Right lobe of liver (tissue), 6 donors: ENCODE measurements around the gene UBA3. TPM values are rescaled to one million over a fixed set of nuclear protein-coding genes. Genes with fewer than 3 reads are reported as not detected.

Experiments used
- ATAC-seq, 4 donors: fragments of 200-7000 bp; cut with Tn5 transposase; one replicate each; pipeline ENCODE4 v1.9.1; 2020; ENCODE audit warnings: mild to moderate bottlenecking in 4 of 4, moderate library complexity in 4 of 4
- DNase-seq, 3 donors: peaks; one replicate each; pipeline ENCODE4 v3.0.0-alpha.2; 2020
- H3K27ac ChIP-seq, 3 donors: fragments of 200-600 bp; one replicate each; pipeline ENCODE4 v1.8.0; 2022
- H3K27me3 ChIP-seq, 2 donors: fragments of 200-600 bp; one replicate each; pipeline ENCODE4 v1.8.0; 2022
- H3K36me3 ChIP-seq, 4 donors: fragments of 200-600 bp; sonication (generic) in 1 of 4; one replicate each; pipeline versions ENCODE4 v1.5.1 to v1.8.0; 2017 to 2022; ENCODE audit warnings: control low read depth in 1 of 4
- H3K4me1 ChIP-seq, 4 donors: fragments of 200-600 bp; sonication (generic) in 1 of 4; one replicate each; pipeline versions ENCODE4 v1.5.1 to v1.8.0; 2017 to 2022; ENCODE audit warnings: control low read depth in 1 of 4
- H3K4me3 ChIP-seq, 3 donors: fragments of 200-600 bp; one replicate each; pipeline ENCODE4 v1.8.0; 2022
- H3K9me3 ChIP-seq, 4 donors: fragments of 200-600 bp; sonication (generic) in 1 of 4; one replicate each; pipeline versions ENCODE4 v1.5.1 to v1.8.0; 2017 to 2022; ENCODE audit warnings: control low read depth in 1 of 4
- POLR2A ChIP-seq: fragments of 450-650 bp; IDR thresholded peaks from one replicate; pipeline ENCODE4 v1.6.1; 2017; ENCODE audit warnings: antibody characterized with exemption, mild to moderate bottlenecking
- WGBS: methylation state at CpG from one replicate; pipeline ENCODE4 v1.1.6; 2018; ENCODE audit warnings: low coverage, low lambda C conversion rate; ENCODE audit not compliant: insufficient coverage; ENCODE audit errors: missing lambda C conversion rate; 5-methylcytosine and 5-hydroxymethylcytosine counted together
- intact Hi-C, 2 donors: fragments of 100-400 bp; cut with DNase I; formaldehyde crosslinking; loops; one replicate each; pipeline versions ENCODE4 v1.11.2 to v1.14.1; 2022
- total RNA-seq, 6 experiments: library from RNA; depleted of rRNA in 2 of 6; stranded (reverse); fragments of >200 nt in 2 of 6; fragmentation: NEBNext Ultra II Directional in 3 of 6; extraction: Animal tissue kit (Norgen Biotek cat#: 25700) in 3 of 6; gene quantifications; one replicate each; pipeline versions ENCODE4 v1.1.0 to v1.2.4, GENCODE V29; 2016 to 2023
- TF ChIP-seq, protein P1 (sequence below), 4 donors: fragments of 200-600 bp in 3 of 4; fragments of 450-650 bp in 1 of 4; IDR thresholded peaks; one replicate each; pipeline versions ENCODE4 v1.5.1 to v1.8.0; 2016 to 2022; ENCODE audit warnings: antibody characterized with exemption in 4 of 4, mild to moderate bottlenecking in 2 of 4
- donor health status: DM: no; HTN: yes; CAD: no.
- donor health status: DM: no; HTN: no; CAD: no.
- donor health status: DM: no; HTN: no; CAD: no.
- donor health status: DM: no; HTN: yes; CAD: no.
- donor health status: DM: no; HTN: yes; CAD: no.

UBA3 gene
- total RNA-seq, 6 experiments from 2014 or later = 17.2 to 27.3 (median 20.3) TPM

DNA sequence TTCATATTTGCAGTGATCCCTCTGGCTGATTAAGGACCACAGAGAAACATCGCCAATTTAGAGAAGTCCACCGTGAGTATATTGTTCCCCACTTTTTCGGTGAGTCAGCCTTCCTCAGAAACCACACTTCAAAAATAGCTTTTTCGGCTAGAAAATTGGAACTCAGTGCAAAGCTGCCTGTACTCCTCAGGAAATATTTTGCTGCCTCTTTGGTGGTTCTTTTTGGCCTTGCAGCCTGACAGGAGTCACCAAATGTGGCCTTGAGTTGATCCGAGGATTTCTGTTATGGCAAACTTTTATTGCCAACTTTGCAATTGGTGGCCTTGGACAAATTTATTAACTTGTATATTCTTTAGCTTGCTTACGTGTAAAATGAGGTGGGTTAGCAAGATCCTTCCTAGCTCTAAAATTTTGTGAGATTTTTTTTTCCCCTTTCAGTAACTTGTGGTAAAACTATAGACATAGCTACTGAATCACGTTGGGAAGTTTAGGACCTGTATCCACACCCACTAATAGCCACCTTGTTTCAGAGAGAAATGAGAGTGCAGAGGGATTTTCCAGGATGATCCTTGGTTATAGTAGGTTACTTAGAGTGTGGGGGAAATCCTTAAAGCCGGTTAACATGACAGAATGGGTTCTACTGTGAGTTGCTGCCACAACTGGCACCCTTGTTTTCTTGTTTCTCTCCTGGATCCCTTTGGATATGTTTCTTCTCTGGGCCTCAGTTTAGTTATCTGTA lies 14.5 kb upstream of the UBA3 start:
- WGBS = 41% methylated on average over 8 of the region's 8 CpGs
- no peak for DNase-seq
- intact Hi-C loops = no loop called here

DNA sequence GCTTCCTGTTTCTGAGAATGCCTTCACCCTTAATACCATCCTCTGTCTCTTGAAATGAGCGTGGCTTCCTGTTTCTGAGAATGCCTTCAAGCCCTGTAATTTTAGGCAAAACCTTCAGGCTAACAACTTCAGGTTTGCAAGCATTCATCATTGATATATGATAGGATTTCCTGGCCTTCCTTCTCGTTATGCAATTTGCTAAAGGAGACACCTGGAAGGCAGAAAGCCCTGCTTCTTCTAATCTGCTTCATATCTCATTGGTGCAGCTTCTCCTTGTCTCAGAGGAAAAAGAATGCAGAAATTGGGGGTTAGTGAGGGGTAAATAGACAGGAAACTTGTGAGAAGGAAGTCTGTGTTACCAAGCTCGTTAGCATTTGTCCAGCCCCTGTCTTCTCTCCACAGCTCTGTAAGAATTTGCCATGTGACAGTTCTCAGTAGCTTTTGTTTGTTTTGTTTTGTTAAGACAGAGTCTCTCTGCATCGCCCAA lies 11.9 kb upstream of the UBA3 start:
- H3K9me3 ChIP-seq = no peaks in the 10 kb centered on the region
- WGBS = 33% methylated on average over 4 of the region's 4 CpGs
- DNase-seq (no peak), ATAC-seq (peak; percentile 36 to 53 (median 42))
- peak overlapping the region; percentile 52 to 68 (median 66) for H3K27ac ChIP-seq
- TF ChIP-seq, protein P1, sequence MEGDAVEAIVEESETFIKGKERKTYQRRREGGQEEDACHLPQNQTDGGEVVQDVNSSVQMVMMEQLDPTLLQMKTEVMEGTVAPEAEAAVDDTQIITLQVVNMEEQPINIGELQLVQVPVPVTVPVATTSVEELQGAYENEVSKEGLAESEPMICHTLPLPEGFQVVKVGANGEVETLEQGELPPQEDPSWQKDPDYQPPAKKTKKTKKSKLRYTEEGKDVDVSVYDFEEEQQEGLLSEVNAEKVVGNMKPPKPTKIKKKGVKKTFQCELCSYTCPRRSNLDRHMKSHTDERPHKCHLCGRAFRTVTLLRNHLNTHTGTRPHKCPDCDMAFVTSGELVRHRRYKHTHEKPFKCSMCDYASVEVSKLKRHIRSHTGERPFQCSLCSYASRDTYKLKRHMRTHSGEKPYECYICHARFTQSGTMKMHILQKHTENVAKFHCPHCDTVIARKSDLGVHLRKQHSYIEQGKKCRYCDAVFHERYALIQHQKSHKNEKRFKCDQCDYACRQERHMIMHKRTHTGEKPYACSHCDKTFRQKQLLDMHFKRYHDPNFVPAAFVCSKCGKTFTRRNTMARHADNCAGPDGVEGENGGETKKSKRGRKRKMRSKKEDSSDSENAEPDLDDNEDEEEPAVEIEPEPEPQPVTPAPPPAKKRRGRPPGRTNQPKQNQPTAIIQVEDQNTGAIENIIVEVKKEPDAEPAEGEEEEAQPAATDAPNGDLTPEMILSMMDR (IDR thresholded peaks at IDR 0.05) = no peak
- no peak for TF ChIP-seq POLR2A
- no peaks in the 10 kb centered on the region for H3K27me3 ChIP-seq
- peaks cover 0 to 52% (median 19%) of the 10 kb centered on the region in 4 donors for H3K4me1 ChIP-seq
- no peaks in the 10 kb centered on the region for H3K36me3 ChIP-seq
- no peak overlapping the region for H3K4me3 ChIP-seq
- intact Hi-C loops = no loop called here

More for the DNA sequence above, 14.5 kb upstream of the UBA3 start:
- Histone ChIP-seq H3K4me3 (no peak overlapping the region), H3K27ac (peak overlapping the region in 2 of 3 donors; percentile 3 to 68), H3K9me3 (no peaks in the 10 kb centered on the region), H3K27me3 (no peaks in the 10 kb centered on the region), H3K4me1 (peaks cover 0 to 34% (median 17%) of the 10 kb centered on the region in 4 donors), H3K36me3 (no peaks in the 10 kb centered on the region)
- ATAC-seq = peak in 2 of 4 donors; percentile 20 to 28
- TF ChIP-seq, protein P1 (IDR thresholded peaks at IDR 0.05) = no peak
- no peak for TF ChIP-seq POLR2A

DNA sequence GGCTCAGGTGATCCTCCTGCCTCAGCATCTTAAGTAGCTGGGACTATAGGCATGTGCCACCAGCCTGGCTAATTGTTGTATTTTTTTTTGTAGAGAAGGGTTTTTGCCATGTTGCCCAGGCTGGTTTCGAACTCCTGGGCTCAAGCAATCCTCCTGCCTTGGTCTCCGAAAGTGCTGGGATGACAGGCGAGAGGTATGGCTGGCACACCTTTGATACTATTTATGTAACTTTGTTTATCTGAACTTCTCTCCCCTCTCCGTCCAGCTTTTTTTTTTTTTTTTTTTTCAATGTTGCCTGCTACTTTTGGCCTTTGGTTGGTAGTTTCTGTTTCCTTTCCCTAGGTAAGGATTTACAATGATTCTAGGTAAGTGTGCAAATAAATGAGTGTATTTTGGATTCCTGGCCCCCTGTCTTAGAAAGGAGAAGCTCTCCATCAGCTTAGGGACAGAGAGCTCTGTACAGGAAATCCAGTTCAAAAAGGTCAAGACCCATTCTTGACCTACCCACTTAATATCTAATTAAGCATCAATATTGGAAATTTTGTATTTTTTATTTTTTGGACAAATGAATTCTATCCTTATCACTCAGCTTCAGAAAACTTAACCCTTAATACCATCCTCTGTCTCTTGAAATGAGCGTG lies 11.3 kb upstream of the UBA3 start:
- peaks cover 0 to 58% (median 22%) of the 10 kb centered on the region in 4 donors for H3K4me1 ChIP-seq
- TF ChIP-seq POLR2A = no peak
- TF ChIP-seq, protein P1 (IDR thresholded peaks at IDR 0.05) = no peak
- DNase-seq (no peak), ATAC-seq (peak; percentile 23 to 59 (median 43))
- intact Hi-C loops = no loop called here
- H3K4me3 ChIP-seq = no peak overlapping the region
- no peaks in the 10 kb centered on the region for H3K36me3 ChIP-seq
- WGBS = 27% methylated on average over 5 of the region's 5 CpGs
- peak overlapping the region; percentile 52 to 68 (median 66) for H3K27ac ChIP-seq
- no peaks in the 10 kb centered on the region for H3K9me3 ChIP-seq
- no peaks in the 10 kb centered on the region for H3K27me3 ChIP-seq

DNA sequence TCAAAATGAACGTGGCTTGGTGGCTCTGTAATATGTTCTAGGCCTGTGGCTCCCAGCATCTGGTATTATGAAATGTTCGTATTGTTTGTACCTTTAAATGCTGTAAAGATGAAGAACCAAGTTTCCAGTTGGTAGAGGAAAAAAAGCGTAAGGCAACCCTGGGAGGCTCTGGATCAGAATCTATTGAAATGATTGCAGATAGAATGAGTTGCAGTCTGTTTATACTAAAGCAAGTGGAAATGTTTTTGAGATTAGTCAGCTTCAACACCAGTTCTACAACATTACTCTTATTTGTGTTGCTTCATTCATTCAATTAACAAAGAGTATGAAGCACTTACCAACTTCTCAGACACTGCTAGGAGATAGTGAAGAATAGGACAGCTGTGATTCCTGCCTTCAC lies 9.9 kb upstream of the UBA3 start:
- Histone ChIP-seq H3K27ac (no peak overlapping the region), H3K36me3 (no peaks in the 10 kb centered on the region), H3K4me3 (no peak overlapping the region), H3K4me1 (peaks cover 0 to 65% (median 25%) of the 10 kb centered on the region in 4 donors), H3K27me3 (no peaks in the 10 kb centered on the region), H3K9me3 (no peaks in the 10 kb centered on the region)
- intact Hi-C loops = no loop called here
- 65% methylated on average over 3 of the region's 3 CpGs for WGBS
- no peak for TF ChIP-seq POLR2A
- TF ChIP-seq, protein P1 (IDR thresholded peaks at IDR 0.05) = no peak
- ATAC-seq (no peak), DNase-seq (no peak)
